ELR (cell line): Measurements from ENCODE around the gene MAGED2.
A peak's percentile ranks its signal among the peaks of the same experiment; 100 is the strongest.
"Not testable (repeated sequence)": the region's sequence is repeated elsewhere in the genome, so short reads cannot be mapped to it uniquely, and the experiment has no call there.

Experiments used
- DNase-seq: peaks from one replicate; pipeline ENCODE4 v3.0.0-alpha.2; 2015; ENCODE audit warnings: low read depth

Gene MAGED2

GRCh38 chrX:54818221-54818620, 10.7 kb downstream of the MAGED2 start:
- DNase-seq, result no peak

GRCh38 chrX:54819201-54819600, 11.7 kb downstream of the MAGED2 start:
- DNase-seq, result no peak

GRCh38 chrX:54820737-54821136, 13.2 kb downstream of the MAGED2 start:
- DNase-seq, result no peak

GRCh38 chrX:54821310-54821709, 13.8 kb downstream of the MAGED2 start:
- DNase-seq, result no peak

GRCh38 chrX:54824195-54824594, 16.6 kb downstream of the MAGED2 start:
- no peak for DNase-seq

GRCh38 chrX:54824722-54825121, 17.2 kb downstream of the MAGED2 start:
- no peak for DNase-seq

GRCh38 chrX:54825716-54826438, 18.3 kb downstream of the MAGED2 start:
- DNase-seq, result peak; percentile 5

- no peak for DNase-seq
Observed at GRCh38 chrX:54826598-54826997, 19.1 kb downstream of the MAGED2 start.

GRCh38 chrX:54838583-54838982, 31.0 kb downstream of the MAGED2 start:
- DNase-seq, result no peak

GRCh38 chrX:54841184-54841874, 33.8 kb downstream of the MAGED2 start:
- not testable (repeated sequence) for DNase-seq

GRCh38 chrX:54842607-54843006, 35.1 kb downstream of the MAGED2 start:
- no peak for DNase-seq

- DNase-seq, result no peak
Observed at GRCh38 chrX:54843050-54843449, 35.5 kb downstream of the MAGED2 start.

- not testable (repeated sequence) for DNase-seq
Observed at GRCh38 chrX:54847700-54848099, 40.2 kb downstream of the MAGED2 start.

- no peak for DNase-seq
Observed at GRCh38 chrX:54865208-54865607, 57.7 kb downstream of the MAGED2 start.
